ENCODE measurements around the gene CCDC172. TPM values are rescaled to one million over a fixed set of nuclear protein-coding genes. Genes with fewer than 3 reads are reported as not detected.

Gene CCDC172
- total and polyA plus RNA-seq, 4 donors: not detected

GRCh38 chr10:116316503-116316902 is 7.7 kb upstream of the CCDC172 start:
- no peak for ATAC-seq (ENCODE audit: low FRiP score)
- H3K9me3 ChIP-seq (ENCODE audit: control insufficient read depth, low read length): no peaks in the 10 kb centered on the region
- intact Hi-C loops (cut with DNase I): no loop called here
- no peak overlapping the region for H3K27ac ChIP-seq (ENCODE audit: low read depth in 1 of 2, low read length in 2 of 2)
- H3K27me3 ChIP-seq (ENCODE audit: control insufficient read depth in 1 of 2, insufficient read depth in 2 of 2, low read length in 1 of 2): no peaks in the 10 kb centered on the region
- H3K36me3 ChIP-seq (ENCODE audit: control insufficient read depth in 1 of 2, insufficient read depth in 2 of 2, low read length in 1 of 2): no peaks in the 10 kb centered on the region
- DNase-seq: no peak
- H3K4me3 ChIP-seq (ENCODE audit: low read length in 2 of 2): no peak overlapping the region
- 23 to 30% methylated on average over 2 of the region's 2 CpGs for WGBS, 2 donors
- no peaks in the 10 kb centered on the region for H3K4me1 ChIP-seq (ENCODE audit: control insufficient read depth in 1 of 2, insufficient read depth in 2 of 2, low read length in 2 of 2)

DNA sequence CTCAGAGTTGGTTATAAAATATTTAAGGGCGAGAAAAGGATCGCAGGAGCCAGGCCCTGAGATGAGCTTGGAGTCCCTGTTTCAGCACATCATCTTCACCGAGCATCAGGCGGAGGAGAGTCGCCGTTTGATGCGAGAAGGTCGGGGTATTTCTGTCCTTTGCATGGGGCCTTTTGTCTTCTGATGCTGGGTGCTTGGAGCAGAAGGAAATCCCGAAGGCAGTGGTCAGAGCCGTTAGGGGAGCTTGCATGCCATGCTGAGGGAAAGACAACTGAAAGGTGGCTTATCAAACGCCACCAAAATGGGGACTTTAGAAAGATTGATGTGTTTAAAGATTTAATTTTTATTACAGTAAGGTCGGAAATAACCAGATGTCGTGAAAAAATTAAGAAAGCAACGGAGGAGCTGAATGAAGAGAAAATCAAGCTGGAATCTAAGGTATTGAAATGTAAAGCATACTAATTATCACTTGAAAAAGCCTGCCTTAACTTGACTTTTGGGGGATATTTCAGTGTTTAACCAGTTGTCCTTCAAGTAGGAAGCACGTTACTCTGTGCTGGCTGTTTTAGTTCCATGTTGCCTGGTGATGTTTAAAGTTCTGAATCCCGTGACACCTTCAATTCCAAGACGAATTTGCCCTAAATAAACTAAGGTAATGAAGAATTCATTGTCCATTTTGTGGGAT is 845 bp downstream of the CCDC172 start:
- H3K4me1 ChIP-seq (ENCODE audit: control insufficient read depth in 1 of 2, insufficient read depth in 2 of 2, low read length in 2 of 2): no peaks in the 10 kb centered on the region
- intact Hi-C loops (cut with DNase I): no loop called here

GRCh38 chr10:116325987-116326386 is 1.7 kb downstream of the CCDC172 start:
- WGBS, 2 donors: 75 to 77% methylated on average over 2 of the region's 2 CpGs

More for the DNA sequence above, 845 bp downstream of the CCDC172 start:
- H3K27me3 ChIP-seq (ENCODE audit: control insufficient read depth in 1 of 2, insufficient read depth in 2 of 2, low read length in 1 of 2): no peaks in the 10 kb centered on the region
- H3K36me3 ChIP-seq (ENCODE audit: control insufficient read depth in 1 of 2, insufficient read depth in 2 of 2, low read length in 1 of 2): no peaks in the 10 kb centered on the region
- peaks cover 2% of the 10 kb centered on the region for H3K9me3 ChIP-seq (ENCODE audit: control insufficient read depth, low read length)
- H3K27ac ChIP-seq (ENCODE audit: low read depth in 1 of 2, low read length in 2 of 2): no peak overlapping the region
- H3K4me3 ChIP-seq (ENCODE audit: low read length in 2 of 2): no peak overlapping the region
- DNase-seq: no peak
- 32 to 34% methylated on average over 17 of the region's 17 CpGs for WGBS, 2 donors
- no peak for ATAC-seq (ENCODE audit: low FRiP score)

DNA sequence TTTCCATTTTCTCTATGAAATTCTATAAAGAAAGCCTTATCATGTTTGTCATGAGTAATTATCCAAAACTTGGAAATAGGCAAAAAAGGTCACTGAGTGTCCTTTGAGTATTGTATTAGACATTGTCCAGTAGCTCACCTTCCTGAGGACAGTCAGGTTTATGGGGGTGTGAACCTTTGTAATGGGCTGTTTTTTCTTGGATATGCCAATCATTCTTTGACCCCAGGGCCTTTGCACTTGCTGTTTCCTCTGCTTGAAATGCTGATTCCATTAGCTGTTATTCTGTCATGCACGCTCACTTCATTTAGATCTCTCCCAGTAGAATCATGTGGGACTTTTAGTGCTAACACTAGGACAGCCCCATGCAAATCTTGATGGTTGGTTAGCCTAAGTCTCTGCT is 4.9 kb downstream of the CCDC172 start:
- WGBS, 2 donors: 85 to 88% methylated on average over 1 of the region's 1 CpG
- Histone ChIP-seq H3K27me3 (ENCODE audit: control insufficient read depth in 1 of 2, insufficient read depth in 2 of 2, low read length in 1 of 2) (no peaks in the 10 kb centered on the region), H3K27ac (ENCODE audit: low read depth in 1 of 2, low read length in 2 of 2) (no peak overlapping the region), H3K9me3 (ENCODE audit: control insufficient read depth, low read length) (peaks cover 2% of the 10 kb centered on the region), H3K36me3 (ENCODE audit: control insufficient read depth in 1 of 2, insufficient read depth in 2 of 2, low read length in 1 of 2) (no peaks in the 10 kb centered on the region), H3K4me3 (ENCODE audit: low read length in 2 of 2) (no peak overlapping the region), H3K4me1 (ENCODE audit: control insufficient read depth in 1 of 2, insufficient read depth in 2 of 2, low read length in 2 of 2) (no peaks in the 10 kb centered on the region)
- no peak for DNase-seq
- no peak for ATAC-seq (ENCODE audit: low FRiP score)
- intact Hi-C loops (cut with DNase I): no loop called here

More at GRCh38 chr10:116325987-116326386, 1.7 kb downstream of the CCDC172 start:
- Histone ChIP-seq H3K4me3 (ENCODE audit: low read length in 2 of 2) (no peak overlapping the region), H3K27ac (ENCODE audit: low read depth in 1 of 2, low read length in 2 of 2) (no peak overlapping the region), H3K9me3 (ENCODE audit: control insufficient read depth, low read length) (peaks cover 2% of the 10 kb centered on the region), H3K4me1 (ENCODE audit: control insufficient read depth in 1 of 2, insufficient read depth in 2 of 2, low read length in 2 of 2) (no peaks in the 10 kb centered on the region), H3K27me3 (ENCODE audit: control insufficient read depth in 1 of 2, insufficient read depth in 2 of 2, low read length in 1 of 2) (no peaks in the 10 kb centered on the region), H3K36me3 (ENCODE audit: control insufficient read depth in 1 of 2, insufficient read depth in 2 of 2, low read length in 1 of 2) (no peaks in the 10 kb centered on the region)
- ATAC-seq (ENCODE audit: low FRiP score) (no peak), DNase-seq (no peak)
- intact Hi-C loops (cut with DNase I): no loop called here

DNA sequence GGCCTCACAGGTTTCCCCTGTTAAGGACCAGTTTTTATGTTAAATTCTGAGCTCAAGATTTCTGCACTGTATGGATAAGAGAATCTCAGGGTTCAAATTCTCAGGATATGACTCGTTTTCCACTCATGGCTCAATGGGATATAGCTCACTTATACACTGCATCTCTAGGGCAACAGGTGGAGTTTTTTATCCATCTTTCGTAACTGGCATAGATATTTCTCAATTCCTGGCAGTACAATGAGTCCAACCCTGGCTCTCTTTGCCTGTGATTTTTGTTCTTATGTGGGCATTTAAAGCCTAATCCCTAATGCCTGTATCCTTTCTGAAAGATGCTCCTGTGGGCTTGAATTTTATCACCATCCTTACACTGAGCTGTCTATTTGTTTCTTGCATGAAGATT is 7.6 kb downstream of the CCDC172 start:
- H3K4me1 ChIP-seq (ENCODE audit: control insufficient read depth in 1 of 2, insufficient read depth in 2 of 2, low read length in 2 of 2): no peaks in the 10 kb centered on the region
- no peak overlapping the region for H3K4me3 ChIP-seq (ENCODE audit: low read length in 2 of 2)
- DNase-seq (no peak), ATAC-seq (ENCODE audit: low FRiP score) (no peak)
- H3K9me3 ChIP-seq (ENCODE audit: control insufficient read depth, low read length): peaks cover 2% of the 10 kb centered on the region
- 62 to 67% methylated on average over 2 of the region's 2 CpGs for WGBS, 2 donors
- intact Hi-C loops (cut with DNase I): no loop called here
- H3K36me3 ChIP-seq (ENCODE audit: control insufficient read depth in 1 of 2, insufficient read depth in 2 of 2, low read length in 1 of 2): no peaks in the 10 kb centered on the region
- H3K27ac ChIP-seq (ENCODE audit: low read depth in 1 of 2, low read length in 2 of 2): no peak overlapping the region
- no peaks in the 10 kb centered on the region for H3K27me3 ChIP-seq (ENCODE audit: control insufficient read depth in 1 of 2, insufficient read depth in 2 of 2, low read length in 1 of 2)

DNA sequence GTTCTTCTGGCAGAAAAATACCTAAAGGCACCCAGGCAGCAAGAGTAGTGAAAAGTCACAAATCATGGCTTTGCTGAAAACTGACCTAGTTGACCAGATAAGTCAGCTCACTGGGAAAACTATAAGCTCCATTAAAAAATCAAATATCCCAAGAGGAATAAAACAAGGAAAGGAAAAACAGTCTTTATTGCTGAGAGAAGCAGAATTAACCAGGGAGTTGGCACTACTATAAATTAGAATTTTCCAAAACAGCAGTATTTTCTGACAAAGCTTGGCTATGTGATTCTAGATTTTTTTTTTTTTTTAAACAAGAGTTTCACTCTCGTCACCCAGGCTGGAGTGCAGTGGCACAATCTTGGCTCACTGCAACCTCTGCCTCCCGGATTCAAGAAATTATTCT is 12.6 kb downstream of the CCDC172 start:
- no peaks in the 10 kb centered on the region for H3K36me3 ChIP-seq (ENCODE audit: control insufficient read depth in 1 of 2, insufficient read depth in 2 of 2, low read length in 1 of 2)
- intact Hi-C loops (cut with DNase I): no loop called here
- no peak overlapping the region for H3K4me3 ChIP-seq (ENCODE audit: low read length in 2 of 2)
- WGBS, 2 donors: 9 to 17% methylated on average over 2 of the region's 2 CpGs
- DNase-seq: no peak
- ATAC-seq (ENCODE audit: low FRiP score): no peak
- no peaks in the 10 kb centered on the region for H3K4me1 ChIP-seq (ENCODE audit: control insufficient read depth in 1 of 2, insufficient read depth in 2 of 2, low read length in 2 of 2)
- H3K9me3 ChIP-seq (ENCODE audit: control insufficient read depth, low read length): no peaks in the 10 kb centered on the region
- H3K27me3 ChIP-seq (ENCODE audit: control insufficient read depth in 1 of 2, insufficient read depth in 2 of 2, low read length in 1 of 2): no peaks in the 10 kb centered on the region
- no peak overlapping the region for H3K27ac ChIP-seq (ENCODE audit: low read depth in 1 of 2, low read length in 2 of 2)

DNA sequence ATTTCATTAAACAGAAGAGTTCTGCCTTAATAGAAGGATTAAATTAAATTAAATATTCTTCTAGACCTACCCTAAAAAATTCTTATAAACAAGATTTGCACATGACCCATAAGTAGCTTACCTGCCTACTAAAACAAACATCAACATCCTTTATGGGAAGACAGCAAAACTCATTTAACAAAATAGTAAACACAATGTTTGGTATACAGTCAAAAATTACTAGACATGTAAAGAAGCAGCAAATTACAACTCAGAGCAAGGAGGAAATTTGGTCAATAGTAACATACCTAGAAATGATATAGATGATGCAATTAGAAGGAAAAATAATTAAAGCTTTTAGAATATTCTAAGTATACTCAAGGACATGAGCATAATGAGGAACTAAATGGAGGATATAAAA is 27.9 kb downstream of the CCDC172 start:
- Histone ChIP-seq H3K4me1 (ENCODE audit: control insufficient read depth in 1 of 2, insufficient read depth in 2 of 2, low read length in 2 of 2) (no peaks in the 10 kb centered on the region), H3K27ac (ENCODE audit: low read depth in 1 of 2, low read length in 2 of 2) (no peak overlapping the region), H3K9me3 (ENCODE audit: control insufficient read depth, low read length) (no peaks in the 10 kb centered on the region), H3K27me3 (ENCODE audit: control insufficient read depth in 1 of 2, insufficient read depth in 2 of 2, low read length in 1 of 2) (no peaks in the 10 kb centered on the region), H3K4me3 (ENCODE audit: low read length in 2 of 2) (no peak overlapping the region), H3K36me3 (ENCODE audit: control insufficient read depth in 1 of 2, insufficient read depth in 2 of 2, low read length in 1 of 2) (no peaks in the 10 kb centered on the region)
- intact Hi-C loops (cut with DNase I): no loop called here
- ATAC-seq (ENCODE audit: low FRiP score) (no peak), DNase-seq (no peak)

DNA sequence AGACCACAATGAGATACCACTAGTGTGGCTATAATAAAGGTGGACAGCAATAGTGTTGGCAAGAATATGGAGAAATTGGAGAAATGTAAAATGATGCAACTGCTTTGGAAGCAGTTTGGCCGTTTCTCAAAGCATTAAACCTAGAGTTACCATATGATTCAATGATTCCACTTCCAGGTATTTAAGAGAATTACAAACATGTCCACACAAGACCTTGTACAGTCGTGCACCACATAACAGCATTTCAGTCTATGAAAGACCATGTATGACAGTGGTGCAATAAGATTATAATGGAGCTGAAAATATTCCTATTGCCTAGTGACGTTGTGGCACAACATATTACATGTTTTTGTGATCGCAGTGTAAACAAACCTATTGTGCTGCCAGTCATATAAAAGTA is 29.6 kb downstream of the CCDC172 start:
- H3K27ac ChIP-seq (ENCODE audit: low read depth in 1 of 2, low read length in 2 of 2): no peak overlapping the region
- WGBS, 2 donors: 78 to 84% methylated on average over 4 of the region's 4 CpGs
- no peaks in the 10 kb centered on the region for H3K9me3 ChIP-seq (ENCODE audit: control insufficient read depth, low read length)
- no peak for DNase-seq
- no peak for ATAC-seq (ENCODE audit: low FRiP score)
- intact Hi-C loops (cut with DNase I): no loop called here
- no peak overlapping the region for H3K4me3 ChIP-seq (ENCODE audit: low read length in 2 of 2)
- no peaks in the 10 kb centered on the region for H3K36me3 ChIP-seq (ENCODE audit: control insufficient read depth in 1 of 2, insufficient read depth in 2 of 2, low read length in 1 of 2)
- no peaks in the 10 kb centered on the region for H3K27me3 ChIP-seq (ENCODE audit: control insufficient read depth in 1 of 2, insufficient read depth in 2 of 2, low read length in 1 of 2)
- no peaks in the 10 kb centered on the region for H3K4me1 ChIP-seq (ENCODE audit: control insufficient read depth in 1 of 2, insufficient read depth in 2 of 2, low read length in 2 of 2)

GRCh38 chr10:116355341-116355740 is 31.1 kb downstream of the CCDC172 start:
- H3K36me3 ChIP-seq (ENCODE audit: control insufficient read depth in 1 of 2, insufficient read depth in 2 of 2, low read length in 1 of 2): no peaks in the 10 kb centered on the region
- no peak for ATAC-seq (ENCODE audit: low FRiP score)
- H3K4me3 ChIP-seq (ENCODE audit: low read length in 2 of 2): no peak overlapping the region
- no peaks in the 10 kb centered on the region for H3K27me3 ChIP-seq (ENCODE audit: control insufficient read depth in 1 of 2, insufficient read depth in 2 of 2, low read length in 1 of 2)
- H3K4me1 ChIP-seq (ENCODE audit: control insufficient read depth in 1 of 2, insufficient read depth in 2 of 2, low read length in 2 of 2): no peaks in the 10 kb centered on the region
- DNase-seq: no peak
- H3K27ac ChIP-seq (ENCODE audit: low read depth in 1 of 2, low read length in 2 of 2): no peak overlapping the region
- 80% methylated on average over 2 of the region's 2 CpGs for WGBS, 2 donors
- H3K9me3 ChIP-seq (ENCODE audit: control insufficient read depth, low read length): no peaks in the 10 kb centered on the region
- intact Hi-C loops (cut with DNase I): no loop called here

All from aorta (tissue), 5 donors.